A673 (cell line): ENCODE results near the gene CAPN1.

ENCODE experiments used
- EZH2 ChIP-seq: fragments of 200-600 bp; sonication (generic); IDR thresholded peaks from 2 replicates; pipeline ENCODE4 v1.6.1; 2017; ENCODE audit warnings: borderline replicate concordance, low read depth, mild to moderate bottlenecking, mixed read lengths, antibody characterized with exemption, low read length; ENCODE audit not compliant: poor library complexity, severe bottlenecking
- TF ChIP-seq, protein P1 (sequence below): fragments of 300-800, 200-600 bp; sonication (generic); conservative IDR thresholded peaks from 2 replicates; pipeline ENCODE4 v1.5.1; 2017; ENCODE audit warnings: low read depth, mild to moderate bottlenecking, antibody characterized with exemption, low read length, moderate library complexity, mixed read lengths

DNA sequence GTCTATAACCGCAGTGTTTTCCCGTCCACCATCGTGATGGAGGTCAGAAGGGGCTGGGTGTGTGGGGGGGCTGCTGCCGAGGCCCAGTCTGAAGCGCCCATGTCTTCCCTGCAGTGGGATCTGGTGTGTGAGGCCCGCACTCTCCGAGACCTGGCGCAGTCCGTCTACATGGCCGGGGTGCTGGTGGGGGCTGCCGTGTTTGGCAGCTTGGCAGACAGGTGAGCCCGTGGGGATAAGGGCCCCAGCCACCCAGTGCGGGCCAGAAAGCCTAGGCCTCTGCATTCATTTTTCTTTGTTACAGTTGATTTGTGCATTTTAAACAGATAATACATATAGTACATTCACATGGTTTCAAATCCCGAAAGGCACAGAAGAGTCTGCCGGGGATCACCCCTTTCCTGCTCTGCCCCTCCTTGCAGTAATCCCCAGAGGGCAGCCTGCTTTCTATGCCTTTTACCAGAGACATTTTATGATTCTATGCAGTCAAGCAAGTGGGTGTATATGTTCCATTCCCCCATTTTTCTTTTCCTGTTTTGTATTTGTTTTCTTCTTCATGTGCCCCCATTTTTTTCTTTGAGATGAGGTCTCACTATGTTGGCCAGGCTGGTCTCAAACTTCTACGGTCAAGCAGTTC is 32.6 kb downstream of the CAPN1 start:
- TF ChIP-seq, protein P1, sequence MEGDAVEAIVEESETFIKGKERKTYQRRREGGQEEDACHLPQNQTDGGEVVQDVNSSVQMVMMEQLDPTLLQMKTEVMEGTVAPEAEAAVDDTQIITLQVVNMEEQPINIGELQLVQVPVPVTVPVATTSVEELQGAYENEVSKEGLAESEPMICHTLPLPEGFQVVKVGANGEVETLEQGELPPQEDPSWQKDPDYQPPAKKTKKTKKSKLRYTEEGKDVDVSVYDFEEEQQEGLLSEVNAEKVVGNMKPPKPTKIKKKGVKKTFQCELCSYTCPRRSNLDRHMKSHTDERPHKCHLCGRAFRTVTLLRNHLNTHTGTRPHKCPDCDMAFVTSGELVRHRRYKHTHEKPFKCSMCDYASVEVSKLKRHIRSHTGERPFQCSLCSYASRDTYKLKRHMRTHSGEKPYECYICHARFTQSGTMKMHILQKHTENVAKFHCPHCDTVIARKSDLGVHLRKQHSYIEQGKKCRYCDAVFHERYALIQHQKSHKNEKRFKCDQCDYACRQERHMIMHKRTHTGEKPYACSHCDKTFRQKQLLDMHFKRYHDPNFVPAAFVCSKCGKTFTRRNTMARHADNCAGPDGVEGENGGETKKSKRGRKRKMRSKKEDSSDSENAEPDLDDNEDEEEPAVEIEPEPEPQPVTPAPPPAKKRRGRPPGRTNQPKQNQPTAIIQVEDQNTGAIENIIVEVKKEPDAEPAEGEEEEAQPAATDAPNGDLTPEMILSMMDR: no peak
- no peak for TF ChIP-seq EZH2
